Measurements from ENCODE around the gene CD164.

The CD164 gene

DNA sequence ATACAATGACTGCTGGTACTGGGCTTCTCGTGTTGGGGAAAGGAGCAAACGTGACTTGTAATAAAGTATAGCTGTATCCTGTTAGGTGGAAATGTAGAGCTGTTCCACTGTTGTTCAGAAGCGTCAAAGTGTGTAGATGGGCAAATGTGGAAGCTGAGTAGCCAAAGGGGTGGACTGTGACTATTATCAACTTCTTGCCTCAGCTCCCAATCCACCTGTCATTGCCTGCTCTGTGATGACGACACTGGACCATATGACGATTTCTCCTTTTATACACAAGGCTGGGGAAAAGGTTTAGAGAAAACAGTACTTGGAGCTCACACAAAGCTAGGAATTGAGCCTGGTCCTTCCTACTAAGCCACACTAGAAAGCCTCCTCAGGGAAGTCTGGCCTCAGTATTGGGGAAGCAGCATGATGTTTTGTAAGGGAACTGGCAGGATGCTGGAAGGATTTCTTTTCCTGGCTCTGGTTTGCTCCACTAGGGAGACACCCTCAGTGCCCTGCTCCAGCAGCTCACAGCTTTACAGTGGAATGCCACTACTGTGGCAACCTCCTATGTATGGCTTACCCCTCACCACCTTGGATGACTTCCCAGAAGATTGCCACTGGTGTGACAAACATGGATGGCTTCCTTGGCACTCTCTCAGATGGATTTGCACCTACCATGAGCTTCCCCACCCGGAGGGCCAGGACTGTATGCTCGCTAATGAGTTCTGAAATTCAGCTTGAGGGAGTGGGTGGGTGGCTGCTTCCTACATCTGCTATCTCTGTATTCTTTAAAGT lies 20.0 kb downstream of the CD164 start:
- H3K9me3 Mint-ChIP-seq = peaks cover 2% of the 10 kb centered on the region
- H3K27ac Mint-ChIP-seq = no peak overlapping the region
- ATAC-seq = no peak
- H3K4me3 Mint-ChIP-seq = no peak overlapping the region
- peaks cover 85% of the 10 kb centered on the region for H3K36me3 Mint-ChIP-seq
- H3K27me3 Mint-ChIP-seq = no peaks in the 10 kb centered on the region
- peaks cover 16% of the 10 kb centered on the region for H3K4me1 Mint-ChIP-seq

- Mint-ChIP-seq H3K27ac (no peak overlapping the region), H3K4me3 (no peak overlapping the region), H3K4me1 (peaks cover 16% of the 10 kb centered on the region), H3K9me3 (peaks cover 5% of the 10 kb centered on the region), H3K36me3 (peaks cover 94% of the 10 kb centered on the region), H3K27me3 (no peaks in the 10 kb centered on the region)
- no peak for ATAC-seq
Measured at GRCh38 chr6:109360791-109361190, 21.5 kb downstream of the CD164 start.

- Mint-ChIP-seq H3K27ac (no peak overlapping the region), H3K9me3 (peaks cover 5% of the 10 kb centered on the region), H3K4me3 (no peak overlapping the region), H3K27me3 (no peaks in the 10 kb centered on the region), H3K4me1 (peaks cover 16% of the 10 kb centered on the region), H3K36me3 (peaks cover 97% of the 10 kb centered on the region)
- ATAC-seq = no peak
Measured at GRCh38 chr6:109360281-109360680, 22.0 kb downstream of the CD164 start.

- Mint-ChIP-seq H3K4me3 (no peak overlapping the region), H3K36me3 (peaks cover 86% of the 10 kb centered on the region), H3K27me3 (no peaks in the 10 kb centered on the region), H3K4me1 (peaks cover 12% of the 10 kb centered on the region), H3K9me3 (peaks cover 3% of the 10 kb centered on the region), H3K27ac (no peak overlapping the region)
- no peak for ATAC-seq
Measured at GRCh38 chr6:109359248-109359647, 23.0 kb downstream of the CD164 start.

GRCh38 chr6:109358204-109358603 lies 24.1 kb downstream of the CD164 start:
- Mint-ChIP-seq H3K36me3 (peaks cover 85% of the 10 kb centered on the region), H3K4me1 (peaks cover 12% of the 10 kb centered on the region), H3K9me3 (peaks cover 3% of the 10 kb centered on the region), H3K27ac (no peak overlapping the region), H3K27me3 (no peaks in the 10 kb centered on the region), H3K4me3 (no peak overlapping the region)
- ATAC-seq = no peak

DNA sequence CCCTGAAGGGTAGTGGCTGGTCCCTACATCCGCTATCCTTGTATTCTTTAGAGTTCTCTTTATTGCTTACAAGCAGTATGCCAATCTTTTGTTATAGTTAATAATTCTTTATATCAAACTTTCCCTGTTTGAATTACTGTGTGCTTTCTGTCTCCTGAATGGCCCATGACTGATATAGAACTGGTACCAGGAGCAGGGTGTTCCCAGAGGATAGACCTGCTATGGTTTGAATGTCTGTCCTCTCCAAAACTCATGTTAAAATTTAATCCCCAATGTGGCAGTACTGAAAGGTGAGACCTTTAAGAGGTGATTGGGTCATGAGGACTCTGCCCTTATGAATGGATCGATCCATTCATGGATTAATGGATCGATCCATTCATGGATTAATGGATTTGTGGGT lies 26.0 kb downstream of the CD164 start:
- no peak for ATAC-seq
- Mint-ChIP-seq H3K9me3 (peaks cover 3% of the 10 kb centered on the region), H3K27me3 (no peaks in the 10 kb centered on the region)

DNA sequence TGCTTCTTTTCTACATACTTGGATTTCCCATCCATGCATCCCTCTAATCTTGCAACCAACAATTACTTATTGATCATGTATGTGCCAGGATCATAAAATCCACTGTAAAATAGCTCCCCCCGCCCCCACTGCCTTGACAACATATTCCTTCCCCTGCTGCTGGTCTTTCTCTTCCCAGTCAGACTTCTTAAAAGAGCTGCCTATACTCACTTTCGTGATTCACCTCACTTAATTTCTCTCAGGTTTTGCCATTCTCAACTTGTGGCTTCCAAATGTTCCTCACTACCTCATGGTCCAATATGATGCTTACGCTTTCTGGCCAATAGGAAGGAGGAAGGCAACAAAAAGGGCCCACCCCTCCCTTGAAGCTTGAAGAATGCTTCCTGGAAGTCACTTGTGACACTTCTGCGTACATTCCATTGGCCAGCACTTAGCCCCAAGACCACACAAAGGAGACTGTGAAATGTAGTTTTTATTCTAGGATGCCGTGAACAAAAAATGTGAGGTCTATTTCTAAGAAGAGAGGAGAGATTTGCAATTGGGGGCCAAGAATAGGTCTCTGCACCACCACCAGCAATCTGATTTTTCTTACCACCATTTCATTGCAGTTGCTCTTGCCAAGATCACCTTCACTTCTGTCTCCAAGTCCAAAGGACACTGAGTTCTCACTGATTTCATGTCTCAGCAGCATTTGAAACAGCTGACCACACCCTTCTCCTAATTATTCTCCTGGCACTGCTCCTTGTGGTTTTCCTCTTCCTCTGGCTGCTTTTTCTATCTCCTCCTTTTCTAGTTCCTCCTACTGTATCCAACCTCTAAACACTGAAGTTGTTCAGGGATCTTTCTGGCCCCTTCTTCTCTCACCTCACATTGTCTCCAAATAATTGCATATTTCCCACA lies 30.8 kb downstream of the CD164 start:
- Mint-ChIP-seq H3K4me3 (no peak overlapping the region), H3K27ac (no peak overlapping the region)
- ATAC-seq = no peak

More for the DNA sequence above, 26.0 kb downstream of the CD164 start:
- Mint-ChIP-seq H3K4me1 (peaks cover 12% of the 10 kb centered on the region), H3K4me3 (no peak overlapping the region), H3K36me3 (peaks cover 81% of the 10 kb centered on the region), H3K27ac (no peak overlapping the region)

DNA sequence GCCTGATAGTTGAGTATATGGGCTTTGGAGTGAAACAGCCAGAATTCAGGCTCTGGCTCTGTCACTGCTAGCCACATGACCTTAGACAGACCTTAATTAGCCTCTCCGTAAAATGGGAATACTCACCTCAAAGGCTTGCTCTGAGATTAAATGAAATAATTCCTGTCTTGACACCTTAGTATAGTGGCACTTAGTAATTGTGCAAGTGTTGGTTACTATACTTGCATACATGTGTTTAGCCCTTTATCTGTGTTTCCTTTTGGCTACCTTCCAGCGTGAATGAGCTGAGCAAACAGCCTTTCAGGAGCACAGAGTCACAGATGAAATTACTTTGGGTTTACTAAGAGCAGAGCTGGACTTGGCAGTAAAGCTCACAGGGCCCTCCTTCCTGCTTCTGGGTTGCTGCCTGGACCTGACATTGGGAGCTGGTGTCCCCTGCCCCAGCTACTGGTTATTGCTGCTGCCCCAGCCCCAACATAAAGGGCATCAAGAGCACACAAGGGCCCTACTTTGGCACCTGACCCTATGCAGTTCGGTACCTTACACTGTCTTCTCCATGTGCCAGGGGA lies 32.8 kb downstream of the CD164 start:
- Mint-ChIP-seq H3K27ac (no peak overlapping the region), H3K27me3 (no peaks in the 10 kb centered on the region), H3K4me3 (no peak overlapping the region), H3K4me1 (no peaks in the 10 kb centered on the region), H3K9me3 (no peaks in the 10 kb centered on the region), H3K36me3 (peaks cover 30% of the 10 kb centered on the region)
- ATAC-seq = no peak

More for the DNA sequence above, 30.8 kb downstream of the CD164 start:
- Mint-ChIP-seq H3K27me3 (no peaks in the 10 kb centered on the region), H3K4me1 (no peaks in the 10 kb centered on the region), H3K9me3 (peaks cover 2% of the 10 kb centered on the region), H3K36me3 (peaks cover 41% of the 10 kb centered on the region)

DNA sequence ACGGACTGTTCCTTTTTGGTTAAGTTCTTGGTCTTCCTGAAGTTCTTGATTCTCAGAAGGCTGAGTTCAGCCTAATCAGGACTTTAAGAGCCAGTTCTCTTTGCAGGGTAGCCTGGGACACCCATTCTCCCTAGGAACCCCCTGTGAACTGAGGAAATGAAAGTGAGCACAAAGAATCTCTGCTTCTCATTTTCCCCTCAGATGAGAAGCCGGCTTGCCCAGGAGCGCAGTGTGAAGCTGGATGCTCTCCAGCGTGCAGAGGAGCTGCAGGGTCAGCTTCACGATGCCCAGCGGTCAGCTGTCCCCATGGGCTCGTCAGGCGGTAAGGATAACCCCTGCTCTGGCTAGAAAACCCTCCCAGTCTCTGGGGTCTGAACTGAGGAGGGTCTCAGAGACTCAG lies 34.0 kb downstream of the CD164 start:
- H3K4me1 Mint-ChIP-seq = no peaks in the 10 kb centered on the region
- H3K4me3 Mint-ChIP-seq = no peak overlapping the region
- no peak for ATAC-seq
- H3K9me3 Mint-ChIP-seq = no peaks in the 10 kb centered on the region
- H3K36me3 Mint-ChIP-seq = peaks cover 21% of the 10 kb centered on the region
- H3K27me3 Mint-ChIP-seq = no peaks in the 10 kb centered on the region
- no peak overlapping the region for H3K27ac Mint-ChIP-seq

GRCh38 chr6:109347779-109348178 lies 34.5 kb downstream of the CD164 start:
- no peak overlapping the region for H3K4me3 Mint-ChIP-seq
- peaks cover 17% of the 10 kb centered on the region for H3K36me3 Mint-ChIP-seq
- H3K27ac Mint-ChIP-seq = no peak overlapping the region
- no peaks in the 10 kb centered on the region for H3K27me3 Mint-ChIP-seq
- no peaks in the 10 kb centered on the region for H3K4me1 Mint-ChIP-seq
- no peaks in the 10 kb centered on the region for H3K9me3 Mint-ChIP-seq
- ATAC-seq = no peak

GRCh38 chr6:109345986-109346385 lies 36.3 kb downstream of the CD164 start:
- no peaks in the 10 kb centered on the region for H3K9me3 Mint-ChIP-seq
- peaks cover 3% of the 10 kb centered on the region for H3K36me3 Mint-ChIP-seq
- H3K4me1 Mint-ChIP-seq = no peaks in the 10 kb centered on the region
- no peak overlapping the region for H3K27ac Mint-ChIP-seq
- H3K4me3 Mint-ChIP-seq = no peak overlapping the region
- ATAC-seq = no peak
- H3K27me3 Mint-ChIP-seq = no peaks in the 10 kb centered on the region

GRCh38 chr6:109344226-109344625 lies 38.0 kb downstream of the CD164 start:
- no peaks in the 10 kb centered on the region for H3K4me1 Mint-ChIP-seq
- no peaks in the 10 kb centered on the region for H3K36me3 Mint-ChIP-seq
- no peak overlapping the region for H3K27ac Mint-ChIP-seq
- no peak for ATAC-seq
- no peaks in the 10 kb centered on the region for H3K27me3 Mint-ChIP-seq
- H3K4me3 Mint-ChIP-seq = no peak overlapping the region
- no peaks in the 10 kb centered on the region for H3K9me3 Mint-ChIP-seq

DNA sequence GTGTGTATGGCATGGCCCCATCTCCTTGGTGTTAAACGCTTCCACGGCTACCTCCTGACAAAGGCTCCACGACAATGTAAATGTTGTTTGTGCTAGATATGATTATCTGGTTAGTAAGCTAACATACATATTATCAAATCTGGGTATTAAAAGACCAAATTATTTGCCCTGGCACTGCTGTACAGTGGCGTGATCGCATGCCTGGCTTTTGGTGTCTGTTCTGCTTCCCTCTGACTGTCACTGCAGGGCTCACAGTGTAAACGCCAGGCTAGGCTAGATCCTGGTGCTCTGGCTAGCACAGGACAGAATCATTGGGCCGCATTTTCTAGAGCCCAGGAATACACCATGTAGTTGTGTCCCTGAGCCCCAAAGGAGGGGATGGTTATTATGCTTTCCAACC lies 38.7 kb downstream of the CD164 start:
- no peak overlapping the region for H3K27ac Mint-ChIP-seq
- no peaks in the 10 kb centered on the region for H3K4me1 Mint-ChIP-seq
- H3K4me3 Mint-ChIP-seq = no peak overlapping the region
- no peaks in the 10 kb centered on the region for H3K27me3 Mint-ChIP-seq
- H3K36me3 Mint-ChIP-seq = no peaks in the 10 kb centered on the region
- ATAC-seq = no peak
- no peaks in the 10 kb centered on the region for H3K9me3 Mint-ChIP-seq

DNA sequence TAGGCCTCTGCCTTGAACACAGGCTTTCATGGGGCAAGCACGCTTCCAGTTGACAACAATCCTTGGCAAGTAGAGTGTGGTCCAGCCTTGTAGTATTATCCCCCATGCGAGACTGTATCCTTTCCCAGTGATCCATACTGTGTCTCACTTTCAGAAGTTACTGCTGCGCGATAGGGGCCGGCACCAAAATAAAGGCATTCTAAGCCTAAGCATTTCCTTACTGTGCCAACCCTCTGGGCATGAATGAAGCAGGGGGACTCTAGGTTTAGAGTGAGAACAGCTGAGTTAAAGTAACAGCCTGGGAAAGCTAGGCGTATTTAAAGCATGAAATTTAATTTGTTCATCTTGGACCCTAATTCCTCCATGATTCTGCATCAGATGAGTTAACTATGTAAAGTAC lies 39.4 kb downstream of the CD164 start:
- Mint-ChIP-seq H3K36me3 (no peaks in the 10 kb centered on the region), H3K27ac (no peak overlapping the region), H3K9me3 (no peaks in the 10 kb centered on the region), H3K4me3 (no peak overlapping the region), H3K4me1 (no peaks in the 10 kb centered on the region), H3K27me3 (no peaks in the 10 kb centered on the region)
- no peak for ATAC-seq

GRCh38 chr6:109342506-109342905 lies 39.8 kb downstream of the CD164 start:
- H3K36me3 Mint-ChIP-seq = no peaks in the 10 kb centered on the region
- H3K9me3 Mint-ChIP-seq = no peaks in the 10 kb centered on the region
- H3K4me3 Mint-ChIP-seq = no peak overlapping the region
- H3K27ac Mint-ChIP-seq = no peak overlapping the region
- no peak for ATAC-seq
- no peaks in the 10 kb centered on the region for H3K27me3 Mint-ChIP-seq
- H3K4me1 Mint-ChIP-seq = no peaks in the 10 kb centered on the region

Measured in stimulated activated memory B cell treated with anti-CD40 and anti-IgM and Interleukin-4, amounts not matched to agents 10 μg/mL and 1 μg/mL and 100 μg/mL, for 72 hours (primary cell).